GM19452 (cell line): ENCODE data around the gene SLC38A10.
"Not testable (repeated sequence)": the region's sequence is repeated elsewhere in the genome, so short reads cannot be mapped to it uniquely, and the experiment has no call there.

ENCODE experiments used
- ATAC-seq: cut with Tn5 transposase; IDR thresholded peaks from one replicate; pipeline ENCODE4 v1.9.1; 2021; ENCODE audit not compliant: unreplicated experiment

Gene SLC38A10

DNA sequence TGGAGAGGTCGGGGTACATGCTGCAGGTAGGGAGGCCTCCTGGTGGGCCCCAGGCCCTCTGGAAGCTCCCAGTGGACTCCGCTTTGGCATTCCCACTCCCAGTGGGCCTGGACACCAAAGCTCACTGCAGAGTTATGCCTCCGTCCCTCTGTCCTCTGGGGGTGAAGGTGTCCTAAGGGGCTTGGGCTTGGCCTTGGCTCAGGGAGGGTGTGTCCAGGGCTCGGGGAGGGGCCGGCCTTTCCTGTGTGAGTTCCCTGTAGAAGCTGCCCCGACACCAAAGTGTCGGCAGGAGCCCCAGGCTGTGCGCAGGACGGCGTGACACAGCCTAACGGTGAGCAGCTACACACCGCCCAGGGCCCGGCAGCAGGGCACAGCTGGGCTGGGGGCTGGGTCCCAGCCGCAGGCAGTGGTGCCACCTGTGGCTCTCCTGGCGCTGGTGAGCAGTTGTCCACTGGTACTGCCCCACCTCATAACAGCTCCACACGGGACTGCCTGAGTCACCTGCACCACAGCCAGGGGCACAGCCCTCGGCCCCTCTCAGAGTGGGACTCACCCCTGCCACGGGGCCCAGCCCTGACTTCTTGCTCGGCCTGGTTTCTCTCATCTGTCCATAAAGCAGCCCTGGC, 62.4 kb downstream of the SLC38A10 start:
- no peak for ATAC-seq

DNA sequence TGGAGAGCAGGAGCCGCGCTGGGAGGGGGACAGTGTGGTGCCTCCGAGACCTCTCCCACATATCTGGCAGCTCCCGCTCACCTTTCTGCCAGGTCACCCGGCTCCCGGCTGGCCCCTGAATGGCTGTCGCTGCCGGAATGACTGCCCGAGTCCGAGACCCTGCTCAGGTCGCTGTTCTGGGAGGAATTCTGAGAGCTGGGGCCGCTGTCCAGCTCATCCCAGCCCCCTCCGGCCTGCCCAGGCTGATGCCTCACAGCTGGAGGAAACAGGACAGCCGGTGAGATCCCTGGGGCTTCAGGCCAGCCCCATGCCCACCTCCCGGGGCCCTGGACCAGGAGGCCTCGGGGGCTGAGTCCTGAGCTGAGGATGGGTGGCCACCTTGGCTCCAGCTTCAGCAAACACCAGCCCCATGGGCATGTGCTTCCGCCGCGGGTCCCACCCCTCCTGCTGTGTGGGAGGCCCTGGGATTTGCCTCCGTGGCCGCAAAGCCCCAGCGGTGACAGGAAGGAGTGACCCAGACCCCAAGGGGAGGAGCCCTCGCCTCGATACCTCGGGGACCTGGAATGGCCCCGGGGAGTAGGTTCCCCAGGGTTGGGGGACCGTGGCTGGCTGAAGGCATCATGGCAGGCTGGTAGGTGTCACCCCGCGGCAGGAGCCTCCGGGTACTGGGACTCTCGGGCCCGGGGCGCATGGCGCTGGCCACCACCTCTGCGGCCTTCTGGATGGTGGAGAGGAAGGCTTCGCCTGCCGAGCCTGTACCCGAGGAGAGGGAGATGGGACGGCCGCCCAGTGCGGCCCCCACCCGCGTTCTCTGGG, 63.1 kb downstream of the SLC38A10 start:
- ATAC-seq, result no peak

DNA sequence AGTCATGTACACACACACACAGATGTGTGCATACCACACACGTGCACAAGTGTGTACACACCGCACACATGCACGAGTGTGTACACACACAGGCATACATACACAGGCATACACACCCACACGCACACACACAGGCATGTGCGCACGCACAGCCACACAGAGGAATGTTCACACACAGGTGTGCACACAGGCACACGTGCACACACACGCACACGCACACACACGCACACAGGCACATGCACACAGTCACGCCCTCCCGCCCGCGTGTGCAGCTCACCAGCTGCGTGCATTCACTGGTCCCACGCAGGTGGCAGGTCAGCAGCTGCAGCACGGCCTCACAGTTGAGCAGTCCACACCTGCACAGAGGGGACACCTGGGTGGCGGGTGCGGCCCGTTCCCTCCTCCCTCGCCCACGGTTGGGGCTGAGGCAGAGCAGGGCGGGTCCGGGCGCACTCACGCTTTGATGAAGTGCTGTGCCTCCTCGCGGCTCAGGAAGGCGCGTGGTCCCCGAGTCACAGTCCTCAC, 63.9 kb downstream of the SLC38A10 start:
- no peak for ATAC-seq

DNA sequence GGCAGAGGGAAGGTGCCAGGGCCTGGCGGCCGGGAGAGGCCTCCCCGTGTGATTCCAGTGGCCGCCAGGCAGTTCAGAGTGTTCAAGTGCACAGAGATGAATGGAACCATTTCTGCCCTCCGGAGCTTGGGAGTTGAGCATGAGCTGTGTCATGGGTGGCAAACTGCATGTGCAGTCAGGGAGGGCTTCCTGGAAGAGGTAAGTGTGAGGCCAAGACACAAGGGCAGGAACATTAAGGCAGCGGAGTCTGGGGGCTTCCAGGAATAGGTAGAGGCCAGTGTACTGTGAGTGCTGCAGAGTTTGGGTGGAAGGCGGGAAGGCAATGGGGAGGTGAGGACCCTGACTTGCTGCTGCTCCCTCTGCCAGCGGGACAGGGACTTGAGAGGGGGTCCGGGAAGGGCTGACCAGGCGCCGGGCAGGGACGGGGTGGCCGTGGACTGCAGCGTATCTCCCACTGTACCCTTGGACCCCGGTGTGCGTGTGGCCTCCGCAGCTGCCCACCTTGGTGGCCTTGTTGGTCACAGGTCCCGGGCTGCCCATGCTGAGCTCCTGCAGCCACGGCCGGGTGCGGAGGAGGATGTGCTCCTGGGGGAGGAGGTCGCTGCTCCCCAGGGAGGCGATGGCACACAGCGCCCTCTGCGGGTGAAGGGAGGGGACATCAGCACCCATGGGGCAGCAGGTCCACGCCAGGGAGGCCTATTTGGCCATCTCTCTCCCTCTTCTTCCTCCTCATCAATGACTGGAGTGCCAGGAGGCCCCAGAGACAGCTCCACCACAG, 64.9 kb downstream of the SLC38A10 start:
- ATAC-seq, result no peak

DNA sequence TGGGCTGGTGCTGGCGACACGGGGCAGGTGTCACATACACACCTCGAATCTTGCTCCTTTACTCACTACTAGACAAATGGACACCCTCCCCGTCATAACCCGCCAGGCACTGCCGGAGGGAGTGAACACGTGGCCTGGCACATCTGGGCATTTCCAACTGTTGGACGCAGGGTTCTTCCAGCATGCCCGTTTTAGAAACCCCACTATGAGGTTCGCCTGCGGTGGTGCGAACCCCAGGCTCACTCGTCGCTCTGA, 65.5 kb downstream of the SLC38A10 start:
- no peak for ATAC-seq

DNA sequence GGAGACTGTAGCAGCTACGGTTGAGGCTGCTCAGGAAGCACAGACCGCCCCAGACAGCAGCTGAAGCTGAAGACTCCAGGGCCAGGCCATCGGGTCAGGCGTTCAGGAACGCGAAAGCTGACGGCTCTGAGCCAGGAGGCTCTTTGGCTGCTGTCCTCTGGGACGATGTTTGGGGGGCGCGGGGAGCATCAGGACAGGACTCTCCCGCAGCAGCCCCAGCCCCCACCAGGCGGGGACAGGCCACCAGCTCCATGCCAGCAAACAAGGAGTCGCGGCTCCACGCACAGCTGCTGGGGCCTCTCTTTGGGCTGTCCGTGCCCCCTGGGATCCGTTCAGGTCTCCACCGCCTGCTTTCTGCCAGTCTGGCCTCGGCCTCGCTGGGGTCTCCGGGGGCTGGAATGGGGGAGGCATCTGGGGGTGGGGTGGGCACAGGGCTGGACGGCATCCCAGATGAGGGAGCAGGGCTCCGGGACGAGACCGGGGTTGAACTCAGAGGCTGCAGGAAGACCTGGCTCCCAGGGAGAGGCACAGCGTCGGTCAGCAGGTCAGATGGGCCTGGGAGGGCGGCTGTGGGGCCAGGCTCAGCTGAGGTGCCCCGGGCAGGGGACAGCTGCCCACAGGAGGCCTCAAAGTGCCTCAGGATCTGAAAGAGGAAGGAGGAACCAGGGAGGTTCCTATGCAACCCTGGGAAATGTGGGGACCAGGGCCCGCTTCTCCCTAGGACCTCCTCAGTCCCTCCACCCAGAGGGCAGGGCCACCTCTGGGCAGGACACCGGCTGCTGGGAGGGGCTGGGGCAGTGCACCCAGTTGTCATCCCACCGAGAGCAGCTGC, 66.1 kb downstream of the SLC38A10 start:
- no peak for ATAC-seq

DNA sequence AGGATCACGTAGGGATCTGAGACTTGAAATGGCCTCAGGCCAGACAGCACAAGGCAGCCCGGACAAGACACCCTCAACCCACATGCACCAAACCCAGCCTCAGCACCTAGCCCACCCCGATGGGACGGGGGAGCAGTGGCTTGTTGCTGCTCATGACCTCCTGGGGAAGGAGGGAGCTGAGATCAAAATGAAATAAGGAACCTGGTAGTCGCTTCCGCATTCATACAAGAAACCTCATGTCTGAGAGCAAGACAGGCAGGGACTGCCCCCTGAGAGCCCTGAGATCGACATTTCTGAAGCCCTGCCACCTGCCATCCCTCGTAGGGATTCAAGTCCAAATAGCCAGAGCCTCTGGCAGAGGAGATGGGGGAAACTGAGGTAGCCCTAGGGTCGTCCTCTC, 66.7 kb downstream of the SLC38A10 start:
- ATAC-seq, result no peak

DNA sequence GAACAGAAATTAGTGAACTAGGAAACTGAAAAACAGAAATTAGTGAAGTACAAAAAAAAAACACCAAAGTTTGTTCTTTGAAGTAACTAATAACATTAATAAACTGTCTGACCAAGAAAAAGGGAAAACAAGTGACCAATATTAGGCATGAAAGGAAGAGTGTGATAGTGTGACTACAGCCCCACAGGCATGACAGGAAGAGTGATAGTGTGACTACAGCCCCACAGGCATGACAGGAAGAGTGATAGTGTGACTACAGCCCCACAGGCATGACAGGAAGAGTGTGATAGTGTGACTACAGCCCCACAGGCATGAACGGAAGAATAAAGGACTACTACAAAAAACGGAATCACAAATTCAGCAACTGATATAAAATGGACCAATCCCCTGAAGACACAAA, 67.5 kb downstream of the SLC38A10 start:
- ATAC-seq, result not testable (repeated sequence)

DNA sequence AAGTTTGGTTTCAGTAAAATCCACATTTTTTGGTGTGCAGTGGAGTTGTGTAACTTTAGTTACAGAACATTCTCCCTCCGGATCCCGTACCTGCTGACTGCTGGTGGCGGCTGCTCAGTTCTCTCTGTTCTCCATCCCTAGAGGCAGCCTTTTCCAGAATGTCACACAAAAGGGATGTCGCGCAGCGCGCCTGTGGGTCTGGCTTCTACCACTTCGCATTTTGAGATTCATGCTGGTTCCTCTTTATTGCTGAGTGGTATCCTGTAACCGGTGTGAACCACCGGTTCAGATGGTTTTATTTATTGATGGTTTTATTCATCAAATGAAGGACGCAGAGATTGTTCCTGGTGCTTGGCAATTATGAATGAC, 71.4 kb downstream of the SLC38A10 start:
- ATAC-seq, result no peak

DNA sequence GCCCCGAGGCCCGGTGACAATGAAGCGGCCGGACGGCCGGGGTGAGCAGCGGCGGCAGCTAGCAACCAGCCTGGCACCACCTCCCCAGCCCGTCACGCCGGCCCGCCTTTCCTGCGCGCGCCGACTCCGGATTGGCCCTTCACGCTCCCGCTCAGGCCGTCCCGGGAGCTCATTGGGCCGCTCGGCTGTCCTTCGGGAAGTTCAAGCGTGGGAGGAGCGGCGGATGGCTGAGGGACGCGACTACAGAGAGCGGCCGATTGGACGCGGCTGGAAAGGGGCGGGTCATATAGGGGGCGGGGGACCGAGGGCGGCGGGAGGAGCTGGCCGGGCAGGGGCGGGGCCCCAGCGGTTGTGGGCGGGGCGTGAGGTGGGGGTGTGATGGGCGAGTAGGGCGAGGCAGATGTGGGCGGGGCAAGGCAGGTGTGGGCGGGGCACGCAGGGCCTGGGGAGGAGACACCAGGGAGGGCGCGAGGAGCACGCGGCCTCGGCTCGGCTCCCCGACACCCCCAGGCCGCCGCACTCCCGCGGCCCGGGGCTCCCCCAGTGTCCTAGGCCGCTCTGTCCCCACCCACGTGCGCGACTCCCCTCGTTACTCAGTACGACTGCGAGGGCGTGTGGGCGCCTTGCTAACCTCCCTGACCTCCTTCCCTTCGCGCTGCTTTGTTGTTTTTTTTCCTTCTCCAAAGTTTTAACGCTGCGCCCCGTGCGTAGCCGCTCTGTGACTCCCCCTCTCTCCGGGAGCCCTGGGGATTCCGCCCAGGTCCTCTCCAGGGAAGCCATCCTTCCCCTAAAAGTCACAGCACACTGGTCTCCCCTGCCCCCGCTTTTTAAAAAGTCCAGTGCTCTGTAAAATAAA, 72.0 kb downstream of the SLC38A10 start, which contains the start of gene CEP131:
Gene CEP131, minus strand, starts transcription at position 60 of the 856 bp plus-strand sequence. CDS start 2,909 bp downstream, outside the sequence.
- ATAC-seq, result peak; percentile 92

DNA sequence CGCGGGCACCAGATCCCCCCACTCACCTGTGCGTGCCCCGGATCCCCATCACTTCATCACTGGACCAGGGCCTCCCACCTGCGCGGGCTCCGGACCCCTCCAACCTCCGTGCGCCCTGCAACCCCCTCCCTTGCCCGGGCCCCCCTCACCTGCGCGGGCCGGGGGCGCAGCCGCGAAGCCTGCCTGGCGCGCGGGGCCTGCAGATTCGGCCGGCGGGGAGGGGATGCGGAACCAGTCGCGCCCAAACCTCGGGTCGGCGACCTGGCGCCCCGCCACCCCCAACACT, 72.5 kb downstream of the SLC38A10 start:
- no peak for ATAC-seq

DNA sequence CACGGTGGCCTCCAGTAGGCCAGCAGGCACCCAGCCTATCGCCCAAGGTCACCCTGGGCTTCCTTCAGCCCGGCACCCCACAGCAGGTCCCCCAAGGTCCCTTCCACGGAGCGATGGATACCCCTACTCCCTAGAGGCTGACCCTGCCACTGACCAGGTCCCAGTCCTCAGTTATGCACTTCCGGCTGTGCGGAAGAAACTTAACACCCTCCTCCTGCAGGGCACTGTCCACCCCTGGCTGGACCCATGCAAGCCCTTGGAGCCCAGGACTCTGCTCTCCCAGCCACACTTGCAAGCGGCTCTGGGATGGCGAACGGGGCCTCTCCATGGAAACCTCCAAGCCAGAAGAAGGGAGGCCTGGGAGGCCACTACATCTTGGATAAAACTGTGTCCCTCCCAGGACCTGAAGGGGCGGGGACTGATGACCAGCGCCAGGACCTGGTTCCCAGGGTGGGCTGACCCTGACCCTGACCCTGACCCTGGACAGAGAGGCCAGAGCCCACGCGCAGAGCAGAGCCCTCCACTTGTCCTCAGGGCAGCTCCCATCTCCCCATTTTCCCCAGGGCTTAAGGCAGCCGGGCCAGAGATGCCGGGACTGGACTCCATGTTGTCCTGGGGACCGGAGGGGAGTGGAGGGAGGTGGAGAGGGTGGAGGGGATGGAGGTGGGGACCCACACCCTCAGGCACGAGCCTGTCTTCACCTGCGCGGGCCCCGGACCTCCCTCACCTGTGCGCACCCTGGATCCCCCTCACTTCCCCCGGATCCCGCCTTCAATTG, 73.1 kb downstream of the SLC38A10 start:
- no peak for ATAC-seq

DNA sequence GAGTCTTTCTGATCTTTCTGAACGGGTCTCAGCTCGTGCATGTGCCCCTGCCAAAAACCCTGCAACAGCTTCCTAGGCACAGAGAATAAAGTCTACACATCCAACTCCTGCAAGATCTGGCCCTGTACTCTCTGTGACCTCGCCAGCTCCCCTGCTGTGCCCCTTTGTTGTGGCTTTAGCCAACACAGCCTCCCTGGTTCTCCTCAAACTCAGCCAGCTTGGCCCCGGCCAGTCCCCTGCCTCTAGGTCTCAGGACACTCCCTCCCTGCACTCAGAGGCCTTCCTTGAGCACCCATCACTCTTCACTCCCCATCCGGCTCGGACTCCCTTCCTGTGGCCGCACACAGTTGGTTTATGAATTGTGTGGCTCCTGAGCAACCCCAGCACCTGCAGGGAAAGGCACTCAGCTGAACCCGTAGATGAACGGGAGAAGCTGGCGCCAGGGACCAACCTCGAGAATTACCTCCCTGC, 73.7 kb downstream of the SLC38A10 start:
- ATAC-seq, result no peak

DNA sequence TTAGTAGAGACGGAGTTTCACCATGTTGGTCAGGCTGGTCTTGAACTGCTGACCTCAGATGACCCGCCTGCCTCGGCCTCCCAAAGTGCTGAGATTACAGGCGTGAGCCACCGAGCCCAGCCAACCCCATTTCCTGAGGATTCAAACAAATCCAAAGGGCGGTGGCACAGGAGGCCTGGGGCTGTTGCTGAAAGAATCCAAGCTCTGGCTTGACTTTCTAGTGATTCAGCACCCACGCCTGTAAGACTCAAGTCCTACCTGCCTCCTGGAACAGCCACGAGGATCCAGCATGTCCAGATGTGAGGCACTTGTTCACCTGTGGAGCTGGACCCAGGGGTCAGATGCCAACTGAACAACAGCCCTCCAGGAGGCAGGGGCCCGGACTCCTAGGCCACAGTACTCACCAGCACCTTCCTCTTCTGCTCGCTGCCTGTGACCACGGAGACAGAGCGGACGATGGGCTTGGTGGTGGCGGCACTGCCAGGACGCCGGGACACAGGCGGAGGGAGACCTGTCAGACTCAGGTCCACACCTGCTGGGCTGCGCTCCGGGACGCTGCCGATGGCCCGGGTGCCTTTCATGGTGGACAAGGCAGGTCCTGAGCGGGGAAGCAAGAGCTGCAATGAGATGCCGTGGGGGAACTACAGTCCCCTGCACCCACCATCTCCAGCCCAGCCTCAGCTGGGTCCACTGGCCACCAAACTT, 75.5 kb downstream of the SLC38A10 start:
- ATAC-seq, result no peak

DNA sequence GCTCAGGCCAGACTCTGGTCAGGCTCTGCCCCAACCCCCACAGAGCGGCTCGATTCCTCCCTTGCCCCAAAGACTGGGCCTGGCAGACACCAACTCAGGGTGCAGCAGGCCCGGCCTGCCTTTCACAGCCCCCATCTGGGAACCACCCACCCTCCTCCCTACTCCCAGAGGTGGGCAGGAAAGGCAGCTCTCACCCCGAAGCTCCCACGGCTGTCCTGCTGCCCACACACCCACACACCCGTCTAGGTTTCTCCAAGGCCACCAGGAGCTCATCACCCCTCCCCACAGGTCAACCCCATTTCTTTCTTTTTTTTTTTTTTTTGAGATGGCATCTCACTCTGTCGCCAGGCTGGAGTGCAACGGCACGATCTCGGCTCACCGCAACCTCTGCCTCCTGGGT, 76.1 kb downstream of the SLC38A10 start:
- no peak for ATAC-seq

DNA sequence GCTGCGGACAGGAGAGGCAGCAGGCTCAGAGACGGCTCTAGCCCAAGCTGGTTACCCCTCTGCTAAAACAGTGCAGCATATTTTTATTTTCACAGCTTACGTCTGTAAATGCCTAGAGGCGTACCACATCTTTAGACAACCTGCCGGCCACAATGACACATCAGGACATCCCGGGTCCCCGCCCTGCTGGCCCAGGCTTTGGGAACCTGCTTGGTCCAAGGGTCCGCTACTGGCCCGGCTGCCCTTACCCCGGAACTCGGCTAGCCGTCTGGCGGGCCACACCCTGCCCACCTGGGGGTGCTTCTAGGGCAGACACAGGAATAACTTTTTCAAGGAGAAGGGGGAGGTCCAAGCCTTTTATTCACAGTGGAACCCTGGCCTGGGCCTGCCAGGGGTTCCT, 76.6 kb downstream of the SLC38A10 start:
- no peak for ATAC-seq

DNA sequence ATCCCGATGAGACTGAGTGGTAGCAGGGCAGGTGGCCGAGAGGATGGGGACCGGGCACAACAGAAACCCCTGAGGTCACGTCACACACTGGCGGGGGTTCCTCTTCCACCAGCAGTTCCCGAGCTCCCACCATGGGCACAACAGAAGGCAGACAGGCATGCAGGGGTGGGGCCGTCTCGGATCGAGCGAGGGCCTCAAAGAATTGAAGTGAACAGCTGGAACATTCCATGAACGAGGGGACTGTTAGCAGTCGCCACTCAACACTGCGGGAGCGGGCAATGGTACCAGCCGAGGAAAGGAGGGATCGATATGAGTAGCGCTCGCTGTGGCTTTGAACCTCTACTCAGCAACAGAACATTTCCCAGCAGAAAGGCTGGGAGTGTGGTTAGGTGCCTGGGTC, 77.6 kb downstream of the SLC38A10 start:
- ATAC-seq, result no peak

DNA sequence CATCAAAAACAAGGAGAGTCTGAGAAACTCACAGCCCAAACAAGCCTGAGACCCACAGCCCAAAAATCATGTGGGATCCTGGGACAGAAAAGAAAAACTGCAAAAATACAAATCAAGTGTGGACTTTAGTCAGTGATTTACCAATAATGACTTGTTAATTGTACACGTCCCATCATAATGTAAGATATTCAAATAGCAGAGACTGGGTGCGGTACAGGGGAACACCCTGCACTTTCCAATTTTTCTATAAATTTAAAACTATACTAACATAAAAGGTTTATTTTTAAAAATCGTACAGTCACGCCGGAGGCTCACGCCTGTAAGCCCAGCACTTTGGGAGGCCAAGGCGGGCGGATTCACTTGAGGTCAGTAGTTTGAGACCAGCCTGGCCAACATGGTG, 81.1 kb downstream of the SLC38A10 start:
- no peak for ATAC-seq

DNA sequence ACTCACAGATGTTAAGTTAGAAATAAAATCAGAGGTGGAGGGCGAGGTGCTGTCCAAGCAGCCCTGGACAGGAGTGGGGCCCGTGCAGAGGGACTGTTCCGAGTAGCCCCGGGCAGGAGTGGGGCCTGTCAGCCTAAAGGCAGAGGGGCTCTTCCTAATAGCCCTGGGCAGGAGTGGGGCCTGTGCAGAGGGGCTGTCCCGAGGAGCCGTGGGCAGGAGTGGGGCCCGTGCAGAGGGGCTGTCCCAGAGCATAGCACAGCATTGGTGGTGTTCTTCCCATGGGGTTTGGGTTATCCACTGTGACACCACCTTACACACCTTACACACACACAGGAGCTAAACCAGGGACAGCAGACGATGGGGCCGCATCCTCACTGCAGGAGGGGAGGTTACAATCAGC, 82.7 kb downstream of the SLC38A10 start:
- ATAC-seq, result no peak
